GM13977 (cell line): ENCODE results near the gene PPP1CA.

Experiments
- DNase-seq: peaks from one replicate; pipeline ENCODE4 v3.0.0; 2012; ENCODE audit warnings: low spot score
- CTCF ChIP-seq: IDR thresholded peaks from 2 replicates; pipeline ENCODE4 v1.5.1; 2012; ENCODE audit warnings: mild to moderate bottlenecking, control low read depth; ENCODE audit not compliant: insufficient read depth; ENCODE audit errors: extremely low read depth, missing control alignments
- in situ Hi-C: fragments of 300-500 bp; cut with MboI; formaldehyde crosslinking; loops from one replicate; pipeline ENCODE4 v1.12.0; 2022; ENCODE audit warnings: low sequenced_read_pairs, low pct_unique_long_range_greater_than_20kb, mixed read lengths, inconsistent platforms; ENCODE audit not compliant: unreplicated experiment

The PPP1CA gene

GRCh38 chr11:67416416-67417335, 15.0 kb upstream of the PPP1CA start:
- no peak for TF ChIP-seq CTCF
- DNase-seq = no peak
- in situ Hi-C loops = no loop called here

DNA sequence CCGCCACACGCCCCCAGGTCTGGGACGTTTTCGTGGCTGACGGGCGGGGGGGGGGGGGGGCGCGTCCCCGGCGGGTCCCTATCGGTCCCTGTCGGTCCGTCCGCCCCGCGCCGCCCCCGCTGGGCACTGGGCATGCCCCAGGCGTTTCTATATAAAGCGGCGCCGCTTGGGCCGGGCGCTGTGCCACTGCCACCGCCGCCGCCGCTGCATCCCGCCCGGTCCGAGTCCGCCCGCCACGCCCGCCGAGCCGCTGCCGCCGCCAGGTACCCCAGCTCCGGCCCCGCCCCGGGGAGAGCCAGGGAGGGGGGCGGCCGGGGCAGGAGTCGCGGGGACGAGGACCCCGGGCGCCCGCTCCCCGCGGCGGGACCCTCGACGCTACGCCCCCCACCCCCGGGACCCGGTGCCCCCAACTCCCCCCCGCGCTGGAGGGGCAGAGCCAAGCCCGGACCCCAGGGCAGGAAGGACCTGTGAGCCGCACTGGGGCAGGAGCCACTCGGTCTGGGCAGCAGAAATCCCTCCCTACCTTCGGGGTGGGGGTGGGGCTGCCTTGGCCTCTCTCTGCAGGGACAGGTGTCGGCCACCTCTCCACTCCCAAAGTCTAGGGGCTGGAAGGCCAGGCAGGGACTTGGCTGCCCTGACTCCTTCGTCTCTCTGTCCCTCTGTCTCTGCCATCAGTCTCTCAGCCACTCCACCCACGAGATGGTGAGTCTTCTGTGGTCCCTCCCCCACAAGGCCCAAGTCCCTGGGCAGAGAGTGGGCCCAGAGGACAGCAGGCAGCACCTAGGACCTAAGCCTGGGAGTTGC, 14.0 kb upstream of the PPP1CA start, which contains the start of gene CARNS1:
Gene CARNS1 (plus strand): TSS at position 178 of the 804 bp plus-strand sequence. CDS start 522 bp downstream, at position 700.
- no peak for DNase-seq
- TF ChIP-seq CTCF = no peak
- in situ Hi-C loops = no loop called here

GRCh38 chr11:67413266-67413849, 11.7 kb upstream of the PPP1CA start:
- in situ Hi-C loops = no loop called here
- TF ChIP-seq CTCF = no peak
- no peak for DNase-seq

- TF ChIP-seq CTCF = no peak
Observed at GRCh38 chr11:67412495-67413179, 11.0 kb upstream of the PPP1CA start.

DNA sequence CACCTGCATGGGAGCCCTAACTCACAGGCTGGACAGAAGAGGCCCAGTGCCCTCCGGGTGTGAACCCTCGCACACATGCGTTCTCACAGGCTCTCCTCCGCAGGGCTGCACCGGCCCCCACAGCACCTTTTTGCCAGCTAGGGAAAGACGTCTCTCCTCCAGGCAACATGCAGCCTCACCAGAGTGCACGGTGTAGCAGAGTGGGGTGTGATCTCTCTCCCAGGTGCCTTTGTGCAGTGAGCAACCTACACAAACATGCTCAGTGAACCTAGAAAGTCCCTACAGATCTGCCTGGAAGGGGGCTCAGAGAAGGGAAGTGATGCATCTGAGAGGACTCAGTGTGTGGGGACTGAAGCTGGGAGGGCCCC, 10.1 kb upstream of the PPP1CA start:
- DNase-seq = no peak
- no peak for TF ChIP-seq CTCF
- in situ Hi-C loops = no loop called here

More at GRCh38 chr11:67412495-67413179, 11.0 kb upstream of the PPP1CA start:
- no peak for DNase-seq
- in situ Hi-C loops = no loop called here

- no peak for DNase-seq
- in situ Hi-C loops = no loop called here
- TF ChIP-seq CTCF = no peak
Observed at GRCh38 chr11:67410984-67411784, 9.5 kb upstream of the PPP1CA start.
